NCI-H2107 treated with DMSO at 0.1 percent for 48 hours (cell line): ENCODE results near the gene ARHGAP15.
A peak's percentile ranks its signal among the peaks of the same experiment; 100 is the strongest.

Source experiments
- DNase-seq: peaks from one replicate; lab custom pipeline; 2025; ENCODE audit not compliant: unreplicated experiment; lab: John Stamatoyannopoulos, UW

Gene ARHGAP15

DNA sequence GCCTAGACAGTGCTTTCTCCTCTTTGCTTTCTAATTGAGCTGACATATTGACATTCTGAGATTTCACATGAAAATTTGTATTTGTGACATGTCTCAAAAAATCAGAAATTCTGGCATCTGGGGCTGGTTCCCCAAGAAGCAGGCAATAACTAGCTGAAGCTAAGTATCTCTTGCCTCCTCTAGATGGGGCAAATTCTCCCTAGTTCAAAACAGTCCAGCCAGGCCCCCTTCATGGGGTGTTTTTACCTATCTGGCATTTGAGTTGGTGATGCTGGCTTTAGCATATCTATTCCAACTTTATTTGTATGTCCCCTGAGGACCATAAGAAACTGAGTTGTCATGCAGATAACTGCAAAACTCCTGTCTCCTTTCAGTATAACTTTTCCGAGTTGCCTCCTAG lies 39.9 kb downstream of the ARHGAP15 start:
- no peak for DNase-seq

DNA sequence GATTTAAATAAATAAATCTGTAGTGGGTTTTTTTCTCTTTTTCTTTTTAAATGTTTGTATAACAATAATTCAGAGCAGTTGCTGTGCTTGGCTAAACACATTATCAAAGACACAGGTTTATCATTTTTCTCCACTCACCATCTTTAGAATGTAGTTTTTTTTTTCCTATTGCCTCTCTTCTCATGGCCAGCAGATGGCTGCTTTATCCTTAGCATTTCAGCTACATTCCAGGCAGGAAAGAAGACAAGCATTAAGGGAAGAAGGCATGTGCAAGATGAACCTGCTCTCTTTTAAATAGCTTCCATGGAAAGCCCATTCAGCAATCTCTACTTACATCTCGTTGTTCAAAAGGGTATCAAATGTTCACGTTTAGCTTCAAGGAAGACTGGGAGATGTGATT lies 42.6 kb downstream of the ARHGAP15 start:
- no peak for DNase-seq

DNA sequence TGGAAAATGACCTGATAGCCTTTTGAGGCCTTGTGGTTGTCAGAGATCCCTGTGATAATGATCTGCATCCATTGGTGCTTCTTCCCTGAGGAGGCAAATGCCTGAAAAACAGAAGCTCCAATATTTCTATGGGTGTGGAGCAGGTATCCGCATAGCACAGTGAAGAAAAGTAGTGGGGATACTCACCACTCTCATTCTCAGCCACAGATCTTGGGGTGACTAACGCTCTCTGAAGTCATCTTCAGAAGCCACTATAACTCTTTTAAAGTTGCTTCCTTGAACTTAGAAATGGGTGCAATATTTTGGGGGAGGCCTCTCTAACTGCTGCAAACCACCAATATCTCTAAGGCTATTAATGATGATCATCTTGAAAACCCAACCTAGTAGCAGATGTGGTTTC lies 46.2 kb downstream of the ARHGAP15 start:
- no peak for DNase-seq

DNA sequence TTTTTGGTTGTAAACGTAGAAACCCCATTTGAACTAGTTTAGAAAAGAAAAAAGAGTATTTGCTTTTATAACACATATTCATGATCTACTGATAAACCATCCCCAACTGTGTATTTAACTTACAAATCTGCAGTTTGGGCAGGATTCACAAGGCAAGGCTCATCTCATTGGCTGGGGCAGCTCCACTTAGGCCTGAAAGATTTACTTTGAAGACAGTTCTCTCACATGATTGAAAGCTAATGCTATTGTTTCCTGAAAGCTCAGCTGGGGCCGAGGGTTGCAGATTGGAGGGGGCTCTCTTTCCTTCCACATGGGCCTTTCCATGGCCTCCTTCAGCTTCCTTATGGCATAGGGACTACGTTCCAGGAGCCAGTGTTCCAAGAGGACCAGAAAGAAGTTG lies 47.4 kb downstream of the ARHGAP15 start:
- DNase-seq: no peak

DNA sequence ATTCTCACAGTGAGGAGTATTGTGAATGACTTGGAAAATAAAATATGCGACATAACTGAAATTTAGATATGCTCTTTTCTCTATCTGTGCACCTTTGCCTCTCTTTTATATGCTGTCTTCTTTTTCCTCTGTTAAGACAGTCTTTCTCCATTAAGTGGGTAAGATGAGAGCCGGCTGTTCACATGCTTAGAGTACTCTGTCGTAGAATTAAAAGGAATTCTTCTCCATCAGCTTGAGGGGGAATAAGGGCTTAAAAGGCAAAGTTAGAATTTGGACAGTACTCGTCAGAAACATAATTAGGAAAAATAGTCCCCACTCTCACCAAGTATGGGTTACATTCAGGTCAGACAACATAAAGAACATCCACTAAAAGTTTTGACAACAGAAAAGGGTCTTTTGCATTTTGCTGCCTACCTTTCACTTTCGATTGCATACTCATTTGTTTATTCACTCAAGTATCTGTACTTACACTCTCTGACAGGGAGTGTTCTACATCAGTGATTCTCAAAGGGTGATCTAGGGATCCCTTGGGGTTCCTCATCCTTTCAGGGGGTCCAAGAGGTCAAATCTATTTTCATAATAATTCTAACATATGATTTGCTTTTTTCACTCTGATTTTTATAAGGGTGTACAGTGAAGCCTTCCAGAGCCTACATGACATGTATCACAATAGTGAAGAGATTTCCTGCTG lies 48.0 kb downstream of the ARHGAP15 start:
- DNase-seq: peak; percentile 16

DNA sequence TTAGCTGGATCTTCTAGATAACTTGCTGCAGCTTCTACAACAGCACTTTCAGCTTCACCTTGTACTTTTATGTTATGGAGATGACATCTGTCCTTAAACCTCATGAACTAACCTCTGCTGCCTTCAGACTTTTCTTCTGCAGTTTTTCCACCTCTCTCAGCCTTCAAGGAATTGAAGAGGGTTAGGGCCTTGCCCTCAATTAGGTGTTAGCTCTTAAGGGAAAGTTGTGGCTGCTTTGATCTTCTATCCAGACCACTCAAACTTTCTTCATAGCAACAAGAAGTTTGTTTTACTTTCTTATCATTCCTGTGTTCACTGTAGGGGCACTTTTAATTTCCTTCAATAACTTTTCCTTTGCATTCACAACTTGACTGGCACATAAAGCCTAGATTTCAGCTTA lies 52.3 kb downstream of the ARHGAP15 start:
- DNase-seq: no peak

DNA sequence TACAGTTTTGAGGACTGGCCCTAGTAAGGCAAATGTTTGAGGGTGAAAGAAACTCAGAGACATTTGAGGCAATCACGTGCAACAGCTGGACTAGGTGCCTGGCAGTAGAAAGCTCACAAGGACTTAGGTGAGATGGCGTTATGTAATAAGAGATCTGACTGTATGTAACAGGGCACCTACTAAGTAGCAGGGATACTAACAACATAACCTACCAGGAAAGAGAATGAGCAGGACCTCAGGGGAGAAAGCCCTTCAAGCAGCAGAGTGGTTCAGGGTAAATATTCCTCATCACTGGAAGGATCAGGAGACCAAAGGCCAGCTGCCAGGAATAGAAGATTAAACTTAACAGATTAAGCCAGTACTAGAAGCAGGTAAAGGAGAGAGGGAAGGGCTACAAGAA lies 53.4 kb downstream of the ARHGAP15 start:
- DNase-seq: no peak

DNA sequence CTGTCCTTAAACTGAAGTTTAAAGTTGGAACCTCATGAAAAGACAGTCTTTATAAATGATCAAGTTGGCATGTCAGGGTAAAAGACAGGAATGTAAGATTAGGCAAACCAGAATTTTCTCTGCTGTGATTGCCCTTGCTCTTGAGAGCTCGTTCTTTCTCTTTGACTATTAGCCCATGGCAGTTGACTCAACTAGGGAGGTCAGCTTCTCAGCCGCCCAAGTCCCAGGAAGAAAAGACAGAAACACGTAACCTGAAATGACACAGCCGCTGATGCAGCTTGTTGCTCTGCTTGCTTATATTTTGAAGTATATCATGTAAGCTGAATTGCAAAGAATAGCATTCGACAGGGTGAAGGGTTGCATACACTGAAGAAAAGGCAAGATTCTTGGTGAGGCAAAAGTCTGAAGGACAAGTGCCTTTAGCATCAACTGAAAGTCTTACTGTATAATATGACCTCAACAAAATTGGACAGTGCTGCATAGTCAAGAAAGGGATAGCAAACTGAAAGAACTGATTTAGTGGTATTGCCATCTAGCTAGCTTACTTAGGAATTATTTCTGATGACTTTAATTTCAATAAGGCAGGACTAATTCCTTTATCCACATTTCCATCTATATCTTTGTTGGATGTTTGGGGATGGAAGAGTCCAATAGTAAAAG lies 54.7 kb downstream of the ARHGAP15 start:
- DNase-seq: no peak

DNA sequence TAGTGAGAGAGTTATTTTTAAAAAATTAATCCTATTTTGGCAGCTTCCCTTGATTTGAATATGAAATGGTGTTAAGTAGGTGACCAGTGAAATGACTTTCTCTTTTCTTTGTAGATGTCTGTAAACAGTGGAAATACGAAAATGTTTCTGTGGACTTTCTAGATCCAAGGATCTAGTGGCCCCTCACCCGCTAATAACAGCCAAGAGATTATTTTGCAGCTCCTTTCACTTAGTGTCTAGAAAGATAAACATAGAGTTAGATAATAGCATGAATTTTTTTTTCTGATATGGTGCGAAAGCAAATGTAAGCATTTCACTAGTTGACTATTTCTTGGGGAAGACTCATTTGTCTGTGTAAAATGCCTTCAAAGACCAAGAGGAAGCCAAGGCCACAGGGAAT lies 57.7 kb downstream of the ARHGAP15 start:
- no peak for DNase-seq

DNA sequence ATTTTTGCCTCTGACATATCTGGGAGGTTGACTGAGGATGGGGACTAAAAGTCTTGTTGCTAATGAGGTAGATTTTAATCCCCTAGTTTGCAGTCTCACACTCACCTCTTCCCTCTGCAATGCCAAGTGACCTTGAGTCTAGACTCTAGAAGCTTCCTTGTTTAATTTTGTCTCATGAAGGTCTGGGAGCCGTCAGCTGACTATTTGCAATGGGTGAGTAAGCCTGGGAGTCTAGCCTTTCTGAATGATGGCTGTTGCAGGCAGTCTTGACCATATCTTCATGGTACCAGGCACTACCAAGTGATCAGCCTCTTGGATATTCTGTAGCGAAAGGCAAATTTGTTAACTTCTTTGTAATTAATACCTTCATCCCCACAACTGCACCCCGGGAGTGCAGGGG lies 61.2 kb downstream of the ARHGAP15 start:
- DNase-seq: no peak

DNA sequence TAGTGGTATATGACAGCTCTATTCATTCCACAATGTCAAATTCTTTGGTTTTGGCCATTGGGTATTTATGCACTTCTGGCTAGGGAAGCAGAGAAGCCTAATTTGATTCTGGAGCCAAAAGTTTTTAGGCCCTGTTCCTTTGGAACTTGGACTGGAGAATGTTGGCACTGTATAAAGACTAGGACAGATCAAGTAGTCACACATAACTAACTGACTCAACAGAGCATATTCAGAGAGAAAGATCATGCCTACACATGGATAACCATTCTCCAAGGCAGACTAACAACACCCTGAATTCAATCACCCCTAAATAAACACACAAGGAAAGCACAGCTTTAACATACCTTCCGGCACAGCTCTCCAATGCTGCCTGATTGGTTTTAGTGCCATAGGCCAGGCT lies 62.9 kb downstream of the ARHGAP15 start:
- no peak for DNase-seq

DNA sequence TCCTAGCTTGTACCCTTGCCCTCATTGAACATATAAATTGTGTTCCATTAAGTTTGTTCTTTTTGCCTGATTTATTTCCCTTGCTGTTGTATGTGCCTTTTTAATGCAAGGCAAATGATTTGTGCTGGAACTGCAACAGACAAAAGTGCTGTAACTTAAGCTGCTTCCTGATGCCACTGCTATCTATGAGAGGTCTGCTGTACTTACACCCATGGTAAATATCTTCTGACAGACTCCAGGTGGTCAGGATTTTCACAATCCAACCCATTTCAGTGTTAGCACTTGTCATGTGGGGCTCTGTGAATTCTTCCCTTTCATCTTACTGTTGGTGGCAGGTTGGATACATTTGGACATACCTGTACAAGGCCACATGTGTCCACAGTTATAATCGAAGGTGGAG lies 63.5 kb downstream of the ARHGAP15 start:
- no peak for DNase-seq

DNA sequence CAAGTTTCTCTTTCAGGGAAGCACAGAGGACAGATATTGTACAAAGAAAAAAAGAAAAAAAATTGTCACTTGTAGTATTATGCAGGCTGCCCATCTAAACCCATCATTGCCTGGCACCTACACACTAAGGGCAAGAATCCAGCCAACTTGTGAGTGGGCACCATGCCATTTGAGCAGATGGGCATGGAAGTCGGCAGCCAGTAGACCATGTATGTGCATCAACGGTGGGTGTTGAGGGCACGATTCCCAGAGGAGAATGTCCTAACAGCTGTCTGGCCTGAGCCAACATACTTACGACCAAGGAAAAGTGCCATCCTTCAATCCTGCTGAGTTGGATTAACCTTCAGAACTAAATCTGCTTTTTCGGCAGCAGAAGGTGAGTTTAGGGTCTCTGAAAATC lies 63.9 kb downstream of the ARHGAP15 start:
- DNase-seq: no peak

DNA sequence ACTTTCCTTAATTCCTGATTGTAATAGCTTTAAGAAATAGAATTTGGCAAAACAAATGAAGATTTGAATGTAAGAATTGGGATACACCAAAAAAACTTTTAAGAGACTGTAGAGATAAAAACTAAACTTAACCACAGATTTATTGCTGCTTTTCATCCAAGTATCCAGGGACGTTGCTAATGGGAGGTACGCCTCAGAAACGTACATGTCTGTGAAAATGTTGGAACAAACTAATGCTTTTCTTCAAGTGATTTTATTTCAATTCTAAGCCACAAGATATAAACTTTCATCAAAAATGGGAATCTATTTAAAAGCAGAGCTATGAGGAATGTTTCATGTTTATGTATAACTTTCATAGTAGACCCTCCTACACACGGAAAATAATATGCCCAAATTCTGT lies 66.3 kb downstream of the ARHGAP15 start:
- no peak for DNase-seq

DNA sequence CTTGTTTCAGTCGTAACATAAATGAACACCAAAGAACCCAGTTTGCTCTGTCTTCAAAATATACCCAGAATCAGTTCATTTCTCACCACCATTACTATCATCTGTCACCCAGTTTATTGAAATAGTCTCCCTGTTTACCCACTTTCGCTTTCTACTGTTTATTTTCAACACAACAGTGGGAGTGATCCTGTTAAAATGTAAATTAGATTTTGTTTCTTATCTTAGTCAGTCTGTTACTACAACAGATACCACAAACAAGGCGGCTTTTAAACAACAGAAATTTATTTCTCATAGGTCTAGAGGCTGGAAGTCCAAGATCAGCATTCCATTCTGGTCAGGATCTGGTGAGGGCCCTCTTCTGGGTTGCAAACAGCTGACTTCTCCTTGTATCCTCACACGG lies 74.8 kb downstream of the ARHGAP15 start:
- no peak for DNase-seq

DNA sequence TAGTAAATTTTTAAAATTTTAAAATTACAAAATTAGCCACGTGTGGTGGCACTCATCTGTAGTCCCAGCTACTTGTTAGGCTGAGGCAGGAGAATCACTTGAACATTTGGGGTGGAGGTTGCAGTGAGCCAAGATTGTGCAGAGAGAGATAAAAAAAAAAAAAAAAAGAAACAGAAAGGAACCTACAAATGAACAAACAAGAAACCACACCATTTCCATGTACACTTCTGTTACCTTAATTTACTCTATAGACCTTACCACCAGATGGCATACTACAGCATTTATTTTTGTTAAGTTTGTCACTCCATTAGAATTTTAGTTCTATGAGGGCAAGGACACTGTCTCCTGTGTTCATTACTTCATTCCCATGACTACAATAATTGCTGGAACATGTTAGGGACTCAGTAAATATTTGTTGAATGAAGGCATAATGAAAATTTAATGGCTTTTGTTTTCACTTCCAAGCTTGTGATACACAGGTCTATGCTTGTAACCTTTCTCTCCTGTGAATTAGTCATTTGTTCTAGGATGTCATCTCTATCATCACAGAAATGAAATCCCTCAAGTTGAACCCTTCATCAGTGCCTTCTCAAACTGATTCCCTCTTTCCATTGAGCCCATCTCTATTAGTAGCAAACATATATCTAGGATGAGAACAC lies 76.0 kb downstream of the ARHGAP15 start:
- DNase-seq: no peak

DNA sequence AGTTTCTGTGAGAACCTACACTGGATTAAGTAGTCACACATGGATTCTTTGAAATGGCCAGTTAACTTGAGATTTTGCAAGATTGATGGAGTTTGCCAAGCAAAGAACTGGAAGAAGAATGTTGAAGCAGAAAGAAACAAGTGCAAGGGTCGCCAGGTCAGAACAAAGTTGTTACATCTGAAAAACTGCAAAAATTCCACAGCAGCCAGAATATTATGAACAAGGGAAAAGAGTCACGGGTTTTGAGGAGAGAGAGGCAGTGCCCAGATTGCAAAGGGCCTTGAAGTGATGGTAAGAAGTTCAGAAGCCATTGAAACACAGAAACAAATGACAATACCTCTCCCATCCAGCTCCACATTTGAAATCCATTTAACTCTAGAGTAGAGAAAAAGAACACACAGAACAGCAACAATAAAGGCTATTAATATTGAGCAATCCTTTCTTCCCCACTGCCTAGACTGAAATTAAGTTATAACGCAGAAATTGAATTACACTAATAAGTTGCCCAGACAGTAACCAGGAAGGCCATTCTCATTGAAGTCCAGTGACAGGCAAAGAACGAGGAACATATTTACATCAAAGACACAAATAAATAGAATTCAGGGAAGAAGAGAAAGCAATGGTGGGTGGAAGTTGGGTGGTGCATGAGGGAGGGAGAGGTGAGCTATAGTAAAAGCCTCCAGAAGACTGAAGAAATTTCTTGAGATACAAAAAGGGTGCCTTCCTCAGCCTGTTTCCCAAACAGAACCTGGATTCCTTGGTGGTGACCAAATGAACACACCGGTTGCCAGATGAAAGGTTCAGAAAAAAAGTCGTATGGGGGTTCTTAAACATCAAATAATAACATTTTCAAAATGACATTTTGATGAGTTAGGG lies 80.6 kb downstream of the ARHGAP15 start:
- no peak for DNase-seq

DNA sequence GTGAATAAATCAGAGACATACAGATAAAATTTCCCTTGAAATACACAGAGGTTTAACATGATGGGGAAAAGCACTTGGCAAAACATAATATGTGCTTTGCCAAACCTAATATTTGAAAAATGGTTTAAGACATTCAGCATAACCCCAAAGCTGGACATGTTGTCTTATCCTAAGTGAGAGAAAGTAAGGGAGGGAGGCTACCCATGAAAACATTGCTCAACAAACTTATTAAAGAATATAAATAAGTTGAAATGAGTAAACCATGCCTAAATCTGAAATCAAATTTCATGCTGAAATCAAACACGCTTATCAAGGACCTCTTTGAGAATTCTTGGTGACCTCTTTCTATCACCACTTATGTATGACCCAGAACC lies 81.2 kb downstream of the ARHGAP15 start:
- DNase-seq: no peak

DNA sequence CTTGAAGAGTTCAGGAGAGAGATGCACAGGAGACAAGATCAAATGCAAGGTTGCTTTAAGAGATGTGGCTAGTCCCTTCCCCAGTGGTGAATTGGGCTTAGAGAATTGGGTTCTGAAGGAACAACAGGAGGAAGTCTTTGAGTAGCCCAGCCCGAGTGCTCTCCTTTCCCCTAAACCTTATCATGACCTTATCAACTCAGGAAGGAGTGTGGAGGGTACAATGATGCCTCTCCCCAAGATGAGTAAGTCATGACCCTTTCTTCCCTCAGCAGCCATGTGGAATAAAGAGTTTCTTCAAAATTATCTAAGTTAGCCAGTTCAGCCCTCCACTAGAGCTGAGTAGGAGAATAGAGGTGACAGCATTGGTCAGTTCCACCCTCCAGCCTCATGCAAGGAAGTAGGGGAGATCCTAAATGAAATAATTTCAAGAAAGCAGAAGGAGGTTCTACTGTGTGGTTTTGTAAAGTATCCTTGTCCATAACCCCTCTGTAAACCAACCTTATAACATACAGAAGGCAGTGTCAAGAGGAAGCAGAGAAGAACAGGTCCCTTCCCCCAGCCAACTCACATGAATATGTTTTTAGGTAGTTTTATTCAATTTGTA lies 88.4 kb downstream of the ARHGAP15 start:
- no peak for DNase-seq

DNA sequence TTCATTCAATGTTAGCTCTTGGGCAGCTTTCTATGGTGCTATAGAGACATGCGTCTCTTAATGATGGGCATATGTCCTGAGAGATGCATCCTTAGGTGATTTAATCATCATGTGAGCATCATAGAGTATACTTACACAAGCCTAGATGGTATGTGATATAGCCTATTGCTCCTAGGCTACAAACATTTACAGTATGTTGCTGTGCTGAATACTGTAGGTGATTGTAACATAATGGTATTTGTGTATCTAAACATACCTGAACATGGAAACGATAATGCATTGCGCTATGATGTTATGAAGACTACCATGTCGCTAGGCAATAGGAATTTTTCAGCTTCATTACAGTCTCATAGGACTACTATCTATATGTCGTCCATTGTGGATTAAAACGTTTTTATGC lies 89.4 kb downstream of the ARHGAP15 start:
- no peak for DNase-seq

DNA sequence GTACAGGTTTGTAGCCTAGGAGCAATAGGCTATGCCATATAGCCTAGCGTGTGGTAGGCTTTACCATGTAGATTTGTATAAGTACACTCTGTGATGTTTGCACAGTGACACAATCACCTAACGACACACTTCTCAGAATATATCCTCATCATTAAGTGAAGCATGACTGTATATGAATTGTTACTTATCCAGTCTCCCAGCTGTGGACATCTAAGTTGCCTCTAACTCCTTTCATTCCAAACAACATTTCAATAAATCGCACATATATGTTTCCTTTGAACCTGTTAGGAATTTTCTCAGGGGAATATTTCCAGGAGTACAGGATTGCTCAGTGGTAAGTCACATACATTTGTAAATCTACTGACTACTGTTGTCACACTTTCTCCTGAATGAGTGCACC lies 90.0 kb downstream of the ARHGAP15 start:
- DNase-seq: no peak
